GM06990 (cell line): Measurements from ENCODE around the gene EHBP1L1.

Source experiments
- DNase-seq: peaks from one replicate; pipeline ENCODE4 v3.0.0-alpha.2; 2011; ENCODE audit not compliant: insufficient read length; ENCODE audit errors: extremely low read depth
- H3K27me3 ChIP-seq: replicated peaks from 2 replicates; pipeline ENCODE4 v1.6.0; 2011; ENCODE audit warnings: low read length; ENCODE audit not compliant: control insufficient read depth, insufficient read depth
- H3K36me3 ChIP-seq: 2 replicates; pipeline ENCODE4 v1.5.1; 2011; ENCODE audit warnings: low read length; ENCODE audit not compliant: control insufficient read depth, insufficient read depth
- H3K4me3 ChIP-seq: replicated peaks from 2 replicates; pipeline ENCODE4 v1.5.1; 2011; ENCODE audit warnings: low read depth, mild to moderate bottlenecking, control low read depth, low read length
- TF ChIP-seq, protein P1 (sequence below): IDR thresholded peaks from 2 replicates; pipeline ENCODE4 v1.5.1; 2011; ENCODE audit warnings: low read length, control low read depth, mild to moderate bottlenecking, inconsistent platforms; ENCODE audit not compliant: insufficient read depth, poor library complexity, severe bottlenecking

Gene EHBP1L1

GRCh38 chr11:65624931-65625627, 49.2 kb downstream of the EHBP1L1 start:
- Histone ChIP-seq H3K4me3 (no peak overlapping the region), H3K27me3 (no peaks in the 10 kb centered on the region), H3K36me3 (peaks cover 71% of the 10 kb centered on the region)
- TF ChIP-seq, protein P1, sequence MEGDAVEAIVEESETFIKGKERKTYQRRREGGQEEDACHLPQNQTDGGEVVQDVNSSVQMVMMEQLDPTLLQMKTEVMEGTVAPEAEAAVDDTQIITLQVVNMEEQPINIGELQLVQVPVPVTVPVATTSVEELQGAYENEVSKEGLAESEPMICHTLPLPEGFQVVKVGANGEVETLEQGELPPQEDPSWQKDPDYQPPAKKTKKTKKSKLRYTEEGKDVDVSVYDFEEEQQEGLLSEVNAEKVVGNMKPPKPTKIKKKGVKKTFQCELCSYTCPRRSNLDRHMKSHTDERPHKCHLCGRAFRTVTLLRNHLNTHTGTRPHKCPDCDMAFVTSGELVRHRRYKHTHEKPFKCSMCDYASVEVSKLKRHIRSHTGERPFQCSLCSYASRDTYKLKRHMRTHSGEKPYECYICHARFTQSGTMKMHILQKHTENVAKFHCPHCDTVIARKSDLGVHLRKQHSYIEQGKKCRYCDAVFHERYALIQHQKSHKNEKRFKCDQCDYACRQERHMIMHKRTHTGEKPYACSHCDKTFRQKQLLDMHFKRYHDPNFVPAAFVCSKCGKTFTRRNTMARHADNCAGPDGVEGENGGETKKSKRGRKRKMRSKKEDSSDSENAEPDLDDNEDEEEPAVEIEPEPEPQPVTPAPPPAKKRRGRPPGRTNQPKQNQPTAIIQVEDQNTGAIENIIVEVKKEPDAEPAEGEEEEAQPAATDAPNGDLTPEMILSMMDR, result no peak
- DNase-seq, result no peak

DNA sequence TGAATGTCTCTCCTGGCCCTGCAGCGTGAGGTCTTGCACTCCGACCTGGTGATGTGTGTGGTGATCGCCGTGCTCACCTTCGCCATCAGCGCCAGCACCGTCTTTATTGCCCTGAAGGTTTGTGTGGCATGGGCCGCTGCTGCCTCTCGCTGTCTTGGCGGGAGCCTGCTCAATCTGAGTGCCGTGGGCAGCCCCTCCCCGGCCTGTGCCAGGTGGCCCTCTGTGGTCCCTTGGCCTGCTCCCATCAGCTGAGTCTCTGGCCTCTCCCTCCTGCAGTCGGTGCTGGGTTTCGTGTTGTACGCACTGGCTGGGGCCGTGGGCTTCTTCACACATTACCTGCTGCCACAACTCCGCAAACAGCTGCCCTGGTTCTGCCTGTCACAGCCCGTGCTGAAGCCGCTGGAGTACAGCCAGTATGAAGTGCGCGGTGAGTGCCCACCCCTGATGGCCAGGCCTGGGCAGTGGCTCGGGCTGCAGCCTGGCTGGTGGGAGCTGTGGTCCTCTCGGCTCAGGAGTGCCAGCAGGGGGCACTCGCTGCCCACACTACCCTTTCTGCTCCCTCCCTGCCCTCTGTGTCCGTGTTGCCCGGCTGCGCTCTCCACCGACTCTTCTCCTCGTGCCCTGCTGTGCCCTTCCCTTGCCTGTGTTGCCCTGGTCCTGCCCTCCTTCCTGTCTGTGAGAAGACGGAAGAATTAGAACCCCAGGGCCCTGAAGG, 49.9 kb downstream of the EHBP1L1 start:
- peaks cover 69% of the 10 kb centered on the region for H3K36me3 ChIP-seq
- no peaks in the 10 kb centered on the region for H3K27me3 ChIP-seq
- DNase-seq, result no peak
- no peak overlapping the region for H3K4me3 ChIP-seq
- TF ChIP-seq, protein P1, result peak; percentile 59

GRCh38 chr11:65627202-65627601, 51.3 kb downstream of the EHBP1L1 start:
- no peak for DNase-seq
- H3K4me3 ChIP-seq, result no peak overlapping the region
- TF ChIP-seq, protein P1, result no peak
- H3K36me3 ChIP-seq, result peaks cover 67% of the 10 kb centered on the region
- no peaks in the 10 kb centered on the region for H3K27me3 ChIP-seq

- H3K27me3 ChIP-seq, result no peaks in the 10 kb centered on the region
- no peak for DNase-seq
- H3K36me3 ChIP-seq, result peaks cover 64% of the 10 kb centered on the region
- TF ChIP-seq, protein P1, result no peak
- no peak overlapping the region for H3K4me3 ChIP-seq
These were observed 53.7 kb downstream of the EHBP1L1 start for GRCh38 chr11:65629579-65629978.

DNA sequence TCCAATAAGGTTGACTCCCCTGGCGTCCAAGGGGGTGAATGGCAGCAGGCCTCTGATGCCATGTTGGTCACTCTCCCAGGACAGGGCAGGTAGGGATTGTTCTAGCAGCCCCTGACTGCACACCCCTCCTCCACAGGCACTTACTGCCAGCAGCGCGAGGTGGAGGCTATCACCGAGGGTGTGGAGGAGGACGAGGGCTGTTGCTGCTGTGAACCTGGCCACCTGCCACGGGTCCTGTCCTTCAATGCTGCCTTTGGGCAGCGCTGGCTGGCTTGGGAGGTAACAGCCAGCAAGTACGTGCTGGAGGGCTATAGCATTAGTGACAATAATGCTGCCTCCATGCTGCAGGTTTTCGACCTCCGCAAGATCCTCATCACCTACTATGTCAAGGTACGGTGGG, 54.4 kb downstream of the EHBP1L1 start:
- DNase-seq, result no peak

More for the DNA sequence above, 54.4 kb downstream of the EHBP1L1 start:
- Histone ChIP-seq H3K4me3 (no peak overlapping the region), H3K27me3 (no peaks in the 10 kb centered on the region), H3K36me3 (peaks cover 65% of the 10 kb centered on the region)
- TF ChIP-seq, protein P1, result no peak
